Uterus (tissue), 4 donors: Measurements from ENCODE around the gene MAB21L4. TPM values are rescaled to one million over a fixed set of nuclear protein-coding genes. Genes with fewer than 3 reads are reported as not detected.

Experiments used
- DNase-seq, 2 donors: peaks; one replicate each; pipeline ENCODE4 v3.0.0-alpha.2; 2019 to 2020
- H3K27ac ChIP-seq, 2 donors: fragments of 200-600 bp; sonication (generic); 1 replicate in 1 of 2; 2 replicates in 1 of 2; pipeline ENCODE4 v1.5.1; 2016 to 2018
- H3K27me3 ChIP-seq, 2 donors: fragments of 200-600 bp; sonication (generic); one replicate each; pipeline ENCODE4 v1.5.1; 2018 to 2019; ENCODE audit warnings: control low read depth in 1 of 2
- H3K36me3 ChIP-seq, 2 donors: fragments of 200-600 bp; sonication (generic); one replicate each; pipeline ENCODE4 v1.5.1; 2019; ENCODE audit warnings: control low read depth in 1 of 2
- H3K4me1 ChIP-seq, 2 donors: fragments of 200-600 bp; sonication (generic); one replicate each; pipeline ENCODE4 v1.5.1; 2018 to 2019; ENCODE audit warnings: control low read depth in 1 of 2
- H3K4me3 ChIP-seq, 2 donors: fragments of 200-600 bp; sonication (generic); 1 replicate in 1 of 2; 2 replicates in 1 of 2; pipeline ENCODE4 v1.5.1; 2018 to 2019; ENCODE audit warnings: mild to moderate bottlenecking in 1 of 2
- H3K9me3 ChIP-seq, 2 donors: fragments of 200-600 bp; sonication (generic); one replicate each; pipeline ENCODE4 v1.5.1; 2019; ENCODE audit warnings: control low read depth in 1 of 2
- POLR2A ChIP-seq, 2 donors: fragments of 450-650 bp; IDR thresholded peaks; one replicate each; pipeline ENCODE4 v1.6.1; 2016; ENCODE audit warnings: antibody characterized with exemption in 2 of 2, mild to moderate bottlenecking in 1 of 2, moderate library complexity in 1 of 2
- intact Hi-C: fragments of 100-400 bp; cut with DNase I; formaldehyde crosslinking; loops from one replicate; pipeline ENCODE4 v1.15.1; 2023; ENCODE audit warnings: low total_unique reads
- total RNA-seq, 4 donors: library from RNA; depleted of rRNA in 3 of 4; stranded (reverse); fragments of >200 nt in 3 of 4; gene quantifications; one replicate each; pipeline versions ENCODE4 v1.1.0 to v1.2.4, GENCODE V29; 2014 to 2023
- TF ChIP-seq, protein P1 (sequence below), 4 experiments: fragments of 200-600 bp in 2 of 4; fragments of 450-650 bp in 2 of 4; sonication (generic) in 2 of 4; IDR thresholded peaks; one replicate each; pipeline ENCODE4 v1.5.1; 2016 to 2019; ENCODE audit warnings: antibody characterized with exemption in 4 of 4, mild to moderate bottlenecking in 2 of 4, moderate library complexity in 1 of 4
- donor health status: DM: yes; HTN: yes; CAD: no.

MAB21L4 gene
- total RNA-seq, 4 donors from 2014 or later: 0.97 TPM; not detected in 3

GRCh38 chr2:240885566-240885965 lies 10.4 kb downstream of the MAB21L4 start:
- no peak for DNase-seq
- intact Hi-C loops: no loop called here
- Histone ChIP-seq H3K4me1 (no peaks in the 10 kb centered on the region), H3K9me3 (no peaks in the 10 kb centered on the region), H3K36me3 (no peaks in the 10 kb centered on the region), H3K27ac (no peak overlapping the region), H3K4me3 (no peak overlapping the region), H3K27me3 (no peaks in the 10 kb centered on the region)
- TF ChIP-seq, protein P1, sequence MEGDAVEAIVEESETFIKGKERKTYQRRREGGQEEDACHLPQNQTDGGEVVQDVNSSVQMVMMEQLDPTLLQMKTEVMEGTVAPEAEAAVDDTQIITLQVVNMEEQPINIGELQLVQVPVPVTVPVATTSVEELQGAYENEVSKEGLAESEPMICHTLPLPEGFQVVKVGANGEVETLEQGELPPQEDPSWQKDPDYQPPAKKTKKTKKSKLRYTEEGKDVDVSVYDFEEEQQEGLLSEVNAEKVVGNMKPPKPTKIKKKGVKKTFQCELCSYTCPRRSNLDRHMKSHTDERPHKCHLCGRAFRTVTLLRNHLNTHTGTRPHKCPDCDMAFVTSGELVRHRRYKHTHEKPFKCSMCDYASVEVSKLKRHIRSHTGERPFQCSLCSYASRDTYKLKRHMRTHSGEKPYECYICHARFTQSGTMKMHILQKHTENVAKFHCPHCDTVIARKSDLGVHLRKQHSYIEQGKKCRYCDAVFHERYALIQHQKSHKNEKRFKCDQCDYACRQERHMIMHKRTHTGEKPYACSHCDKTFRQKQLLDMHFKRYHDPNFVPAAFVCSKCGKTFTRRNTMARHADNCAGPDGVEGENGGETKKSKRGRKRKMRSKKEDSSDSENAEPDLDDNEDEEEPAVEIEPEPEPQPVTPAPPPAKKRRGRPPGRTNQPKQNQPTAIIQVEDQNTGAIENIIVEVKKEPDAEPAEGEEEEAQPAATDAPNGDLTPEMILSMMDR (IDR thresholded peaks at IDR 0.05): no peak
- TF ChIP-seq POLR2A (IDR thresholded peaks at IDR 0.05): no peak

DNA sequence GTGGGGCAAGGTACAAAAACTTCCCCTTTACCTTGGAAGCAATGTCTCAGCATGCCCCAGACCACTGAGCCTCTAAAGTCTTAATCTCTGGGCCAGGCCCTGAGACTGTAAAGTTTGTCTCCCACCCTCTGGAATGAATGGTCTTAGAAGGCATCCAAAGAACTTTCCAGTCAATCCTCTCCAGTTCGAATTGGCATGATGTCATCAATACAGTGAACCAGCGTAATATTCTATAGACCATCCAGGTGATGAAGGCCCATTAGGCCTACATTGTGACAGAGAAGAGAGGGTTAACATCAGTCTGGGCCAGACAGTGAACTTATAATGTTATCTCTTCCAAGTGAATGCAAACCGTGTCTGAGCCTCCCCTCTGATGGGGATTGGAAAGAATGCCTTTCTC lies 11.2 kb downstream of the MAB21L4 start:
- Histone ChIP-seq H3K36me3 (no peaks in the 10 kb centered on the region), H3K27ac (no peak overlapping the region), H3K27me3 (no peaks in the 10 kb centered on the region), H3K4me3 (no peak overlapping the region), H3K9me3 (no peaks in the 10 kb centered on the region), H3K4me1 (no peaks in the 10 kb centered on the region)
- TF ChIP-seq, protein P1 (IDR thresholded peaks at IDR 0.05): no peak
- no peak for TF ChIP-seq POLR2A (IDR thresholded peaks at IDR 0.05)
- DNase-seq: no peak
- intact Hi-C loops: no loop called here

DNA sequence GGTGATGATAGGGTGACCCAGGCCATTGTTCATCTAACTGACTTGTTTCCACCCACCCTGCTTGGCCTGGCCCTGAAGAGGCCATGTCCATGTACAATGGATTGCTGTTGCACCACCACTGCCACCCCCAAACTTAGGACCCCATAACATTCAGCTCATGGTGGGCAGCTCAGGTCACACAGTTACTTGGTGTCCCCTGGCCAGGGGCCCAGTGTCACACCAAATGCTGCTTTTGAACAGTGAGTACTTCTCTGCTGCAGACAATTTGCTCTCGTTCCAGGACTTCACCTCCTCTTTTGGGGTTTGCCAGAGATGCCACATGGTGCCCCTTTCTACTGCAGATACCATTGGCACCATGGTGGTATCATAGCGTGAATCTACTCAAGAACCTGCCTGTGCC lies 11.7 kb downstream of the MAB21L4 start:
- H3K36me3 ChIP-seq: no peaks in the 10 kb centered on the region
- H3K4me1 ChIP-seq: no peaks in the 10 kb centered on the region
- intact Hi-C loops: no loop called here
- TF ChIP-seq, protein P1 (IDR thresholded peaks at IDR 0.05): no peak
- TF ChIP-seq POLR2A (IDR thresholded peaks at IDR 0.05): no peak
- H3K9me3 ChIP-seq: no peaks in the 10 kb centered on the region
- H3K27me3 ChIP-seq: no peaks in the 10 kb centered on the region
- no peak overlapping the region for H3K27ac ChIP-seq
- H3K4me3 ChIP-seq: no peak overlapping the region
- no peak for DNase-seq

DNA sequence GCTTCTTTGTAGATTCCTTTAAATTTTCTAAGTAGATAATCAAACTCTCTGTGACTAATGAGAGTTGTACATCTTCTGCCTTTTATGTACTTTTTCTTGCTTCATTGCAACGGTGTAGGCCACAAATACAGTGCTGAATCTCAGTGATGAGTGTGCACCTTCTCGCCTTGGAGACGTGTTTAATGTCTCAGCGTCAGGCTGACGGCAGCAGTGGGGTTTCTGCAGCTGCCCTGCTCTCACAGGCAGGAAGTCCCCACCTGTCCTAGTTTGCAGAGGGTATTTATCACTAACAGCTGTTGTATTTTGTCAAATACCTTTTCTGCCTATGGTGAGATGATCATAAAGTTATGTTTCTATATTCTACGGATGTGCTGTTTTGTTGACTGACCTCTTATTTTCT lies 14.0 kb downstream of the MAB21L4 start:
- TF ChIP-seq POLR2A (IDR thresholded peaks at IDR 0.05): no peak
- TF ChIP-seq, protein P1 (IDR thresholded peaks at IDR 0.05): no peak
- DNase-seq: no peak
- H3K9me3 ChIP-seq: no peaks in the 10 kb centered on the region
- H3K4me1 ChIP-seq: no peaks in the 10 kb centered on the region
- H3K36me3 ChIP-seq: no peaks in the 10 kb centered on the region
- no peak overlapping the region for H3K4me3 ChIP-seq
- H3K27ac ChIP-seq: no peak overlapping the region
- intact Hi-C loops: no loop called here
- no peaks in the 10 kb centered on the region for H3K27me3 ChIP-seq

DNA sequence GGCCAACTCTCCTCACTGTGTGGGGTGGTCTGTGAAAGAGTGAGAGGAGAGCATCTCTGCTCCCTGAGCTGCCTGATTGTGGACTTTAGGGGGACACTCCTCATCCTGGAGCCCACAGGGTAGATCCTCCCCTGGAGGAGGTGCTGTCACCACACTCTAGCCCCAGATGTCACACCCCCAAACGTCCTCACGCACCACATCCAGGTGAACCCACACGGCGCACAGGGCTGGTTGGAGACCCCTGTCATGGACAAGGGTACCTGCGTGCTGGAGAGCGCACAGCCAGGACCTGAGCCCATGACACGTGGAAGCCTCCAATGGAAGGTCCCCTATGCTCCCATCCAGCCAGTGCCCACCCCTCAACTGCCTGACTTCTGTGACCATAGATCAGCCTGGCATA lies 16.9 kb downstream of the MAB21L4 start:
- H3K27me3 ChIP-seq: no peaks in the 10 kb centered on the region
- H3K4me3 ChIP-seq: no peak overlapping the region
- H3K36me3 ChIP-seq: no peaks in the 10 kb centered on the region
- no peak overlapping the region for H3K27ac ChIP-seq
- H3K9me3 ChIP-seq: no peaks in the 10 kb centered on the region
- no peak for DNase-seq
- intact Hi-C loops: no loop called here
- no peaks in the 10 kb centered on the region for H3K4me1 ChIP-seq
- TF ChIP-seq, protein P1 (IDR thresholded peaks at IDR 0.05): no peak
- no peak for TF ChIP-seq POLR2A (IDR thresholded peaks at IDR 0.05)
